ENCODE measurements around the gene CFHR3.
"Not testable (repeated sequence)": the region's sequence is repeated elsewhere in the genome, so short reads cannot be mapped to it uniquely, and the experiment has no call there.

Gene CFHR3

GRCh38 chr1:196774603-196775002 is at the start of gene CFHR3:
TSS of gene CFHR3 (plus strand) at chr1:196774840. CDS start at chr1:196774887, 47 bp downstream.
- no peak for DNase-seq

- no peak for DNase-seq
Observed at GRCh38 chr1:196732526-196732925, 42.1 kb upstream of the CFHR3 start.

GRCh38 chr1:196733091-196733970 is 41.3 kb upstream of the CFHR3 start:
- DNase-seq: no peak

GRCh38 chr1:196734006-196734405 is 40.6 kb upstream of the CFHR3 start:
- no peak for DNase-seq

GRCh38 chr1:196734460-196734859 is 40.2 kb upstream of the CFHR3 start:
- no peak for DNase-seq

- DNase-seq: no peak
Observed at GRCh38 chr1:196738730-196739129, 35.9 kb upstream of the CFHR3 start.

GRCh38 chr1:196743244-196743643 is 31.4 kb upstream of the CFHR3 start:
- not testable (repeated sequence) for DNase-seq

GRCh38 chr1:196765019-196765740 is 9.5 kb upstream of the CFHR3 start:
- DNase-seq: not testable (repeated sequence)

- not testable (repeated sequence) for DNase-seq
Observed at GRCh38 chr1:196769823-196770222, 4.8 kb upstream of the CFHR3 start.

GRCh38 chr1:196773713-196774112 is 927 bp upstream of the CFHR3 start:
- no peak for DNase-seq

- DNase-seq: no peak
Observed at GRCh38 chr1:196774175-196774574, 465 bp upstream of the CFHR3 start.

- no peak for DNase-seq
Observed at GRCh38 chr1:196777603-196778002, 3.0 kb downstream of the CFHR3 start.

- DNase-seq: no peak
Observed at GRCh38 chr1:196779093-196779492, 4.5 kb downstream of the CFHR3 start.

- not testable (repeated sequence) for DNase-seq
Observed at GRCh38 chr1:196791252-196791651, 16.6 kb downstream of the CFHR3 start.

- DNase-seq: not testable (repeated sequence)
Observed at GRCh38 chr1:196794103-196794502, 19.5 kb downstream of the CFHR3 start.

- no peak for DNase-seq
Observed at GRCh38 chr1:196797891-196798290, 23.3 kb downstream of the CFHR3 start.

- DNase-seq: not testable (repeated sequence)
Observed at GRCh38 chr1:196801920-196802319, 27.3 kb downstream of the CFHR3 start.

- DNase-seq: no peak
Observed at GRCh38 chr1:196808529-196809235, 34.0 kb downstream of the CFHR3 start.

GRCh38 chr1:196817442-196817841 is 42.8 kb downstream of the CFHR3 start:
- not testable (repeated sequence) for DNase-seq

GRCh38 chr1:196819531-196819930 is 44.9 kb downstream of the CFHR3 start, which contains the start of gene CFHR1:
TSS of gene CFHR1 (plus strand) at chr1:196819731. CDS start at chr1:196819845, 114 bp downstream.
- DNase-seq: not testable (repeated sequence)

- DNase-seq: peak in 1 of 2 donors; percentile 4
Observed at GRCh38 chr1:196827860-196828259, 53.2 kb downstream of the CFHR3 start.

Data from CD4-positive, alpha-beta T cell treated with Interleukin-4 for 1 hour (primary cell).